ENCODE measurements around the gene SRR. TPM values are rescaled to one million over a fixed set of nuclear protein-coding genes. Genes with fewer than 3 reads are reported as not detected.

SRR gene
- total and polyA plus RNA-seq, 9 of the 15 experiments (the other 6 are each of a cell fraction or from before 2014, with no cell fraction given), result 5.0 to 19.4 (median 7.9) TPM

- TF ChIP-seq ARID4B (CRISPR knock-in tag; IDR thresholded peaks at IDR 0.05), result no peak
- TF ChIP-seq ZNF239 (CRISPR knock-in tag; IDR thresholded peaks at IDR 0.05), result no peak
- TF ChIP-seq MAZ (CRISPR knock-in tag; conservative IDR thresholded peaks at IDR 0.05 in 1 of 2, IDR thresholded peaks at IDR 0.05 in 1 of 2), result no peak
- no peak for TF ChIP-seq TCF7L2 (IDR thresholded peaks at IDR 0.05; ENCODE audit: low read depth, low read length)
- no peak for TF ChIP-seq MLX (CRISPR knock-in tag; conservative IDR thresholded peaks at IDR 0.05)
- TF ChIP-seq ZNF143 (CRISPR knock-in tag; IDR thresholded peaks at IDR 0.05), result no peak
- no peak for TF ChIP-seq ZNF764 (CRISPR knock-in tag; IDR thresholded peaks at IDR 0.05; ENCODE audit: low read depth)
Observed at GRCh38 chr17:2319051-2319450, 15.3 kb downstream of the SRR start (continued).
